ENCODE measurements around the gene TMEM234.

DNA sequence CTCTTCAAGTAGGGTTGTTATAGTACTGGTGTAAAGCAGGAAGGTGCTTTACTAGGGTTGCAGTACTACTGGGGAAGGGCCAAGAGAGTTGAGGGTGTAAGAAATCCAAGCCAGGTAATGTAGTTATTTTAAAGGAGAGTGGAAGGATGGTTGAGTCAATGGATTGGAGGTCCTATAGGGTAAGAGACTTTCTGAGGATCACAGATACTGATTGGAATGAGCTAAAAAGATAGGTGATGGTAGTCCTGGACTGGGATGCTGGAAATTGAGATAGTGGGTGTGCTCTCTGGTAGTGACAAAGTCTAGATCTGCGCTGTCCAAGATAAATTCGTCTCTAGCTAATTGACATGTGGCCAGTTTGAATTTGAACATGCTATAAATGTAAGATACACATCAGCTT is 35.7 kb downstream of the TMEM234 start:
- TF ChIP-seq, protein P1, sequence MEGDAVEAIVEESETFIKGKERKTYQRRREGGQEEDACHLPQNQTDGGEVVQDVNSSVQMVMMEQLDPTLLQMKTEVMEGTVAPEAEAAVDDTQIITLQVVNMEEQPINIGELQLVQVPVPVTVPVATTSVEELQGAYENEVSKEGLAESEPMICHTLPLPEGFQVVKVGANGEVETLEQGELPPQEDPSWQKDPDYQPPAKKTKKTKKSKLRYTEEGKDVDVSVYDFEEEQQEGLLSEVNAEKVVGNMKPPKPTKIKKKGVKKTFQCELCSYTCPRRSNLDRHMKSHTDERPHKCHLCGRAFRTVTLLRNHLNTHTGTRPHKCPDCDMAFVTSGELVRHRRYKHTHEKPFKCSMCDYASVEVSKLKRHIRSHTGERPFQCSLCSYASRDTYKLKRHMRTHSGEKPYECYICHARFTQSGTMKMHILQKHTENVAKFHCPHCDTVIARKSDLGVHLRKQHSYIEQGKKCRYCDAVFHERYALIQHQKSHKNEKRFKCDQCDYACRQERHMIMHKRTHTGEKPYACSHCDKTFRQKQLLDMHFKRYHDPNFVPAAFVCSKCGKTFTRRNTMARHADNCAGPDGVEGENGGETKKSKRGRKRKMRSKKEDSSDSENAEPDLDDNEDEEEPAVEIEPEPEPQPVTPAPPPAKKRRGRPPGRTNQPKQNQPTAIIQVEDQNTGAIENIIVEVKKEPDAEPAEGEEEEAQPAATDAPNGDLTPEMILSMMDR (IDR thresholded peaks at IDR 0.05): no peak
- TF ChIP-seq POLR2A (IDR thresholded peaks at IDR 0.05) (no peak), POLR2AphosphoS5 (IDR thresholded peaks at IDR 0.05) (no peak), EP300 (IDR thresholded peaks at IDR 0.05) (no peak)
